Stimulated activated CD4-positive, alpha-beta T cell treated with anti-CD3 and anti-CD28 coated beads, Interleukin-4, amount 100 ng/mL, for 48 hours (primary cell): Measurements from ENCODE around the gene FBXW11.
"Not testable (repeated sequence)": the region's sequence is repeated elsewhere in the genome, so short reads cannot be mapped to it uniquely, and the experiment has no call there.

Source experiments
- DNase-seq, 2 donors: peaks; one replicate each; pipeline ENCODE4 v3.0.0-alpha.2; 2020; ENCODE audit warnings: low read depth in 2 of 2

Gene FBXW11

GRCh38 chr5:172020110-172020786 is 13.8 kb upstream of the FBXW11 start:
- not testable (repeated sequence) for DNase-seq

- no peak for DNase-seq
These were observed 8.9 kb upstream of the FBXW11 start for GRCh38 chr5:172015346-172015745.

GRCh38 chr5:172010278-172010677 is 3.8 kb upstream of the FBXW11 start:
- DNase-seq, result no peak

- DNase-seq, result no peak
These were observed 3.3 kb upstream of the FBXW11 start for GRCh38 chr5:172009536-172010270.

GRCh38 chr5:172008689-172009141 is 2.3 kb upstream of the FBXW11 start:
- DNase-seq, result no peak

- DNase-seq, result no peak
These were observed 1.6 kb upstream of the FBXW11 start for GRCh38 chr5:172008111-172008455.

GRCh38 chr5:172007175-172008110 is 1.0 kb upstream of the FBXW11 start:
- DNase-seq, result no peak

GRCh38 chr5:172005708-172006320 is 624 bp downstream of the FBXW11 start:
- peak; percentile 14 for DNase-seq

- no peak for DNase-seq
These were observed 1.6 kb downstream of the FBXW11 start for GRCh38 chr5:172004824-172005237.

GRCh38 chr5:172003746-172004145 is 2.7 kb downstream of the FBXW11 start:
- no peak for DNase-seq

- DNase-seq, result no peak
These were observed 3.5 kb downstream of the FBXW11 start for GRCh38 chr5:172002840-172003512.

- DNase-seq, result no peak
These were observed 4.1 kb downstream of the FBXW11 start for GRCh38 chr5:172002310-172002709.

- no peak for DNase-seq
These were observed 6.6 kb downstream of the FBXW11 start for GRCh38 chr5:171999877-172000276.

- DNase-seq, result no peak
These were observed 7.3 kb downstream of the FBXW11 start for GRCh38 chr5:171999100-171999499.

- no peak for DNase-seq
These were observed 9.4 kb downstream of the FBXW11 start for GRCh38 chr5:171997011-171997410.

GRCh38 chr5:171992813-171993212 is 13.6 kb downstream of the FBXW11 start:
- no peak for DNase-seq

- no peak for DNase-seq
These were observed 14.1 kb downstream of the FBXW11 start for GRCh38 chr5:171992305-171992704.

- no peak for DNase-seq
These were observed 15.8 kb downstream of the FBXW11 start for GRCh38 chr5:171990713-171991015.

- DNase-seq, result no peak
These were observed 16.3 kb downstream of the FBXW11 start for GRCh38 chr5:171989946-171990712.

- DNase-seq, result no peak
These were observed 17.2 kb downstream of the FBXW11 start for GRCh38 chr5:171989276-171989675.

- no peak for DNase-seq
These were observed 19.7 kb downstream of the FBXW11 start for GRCh38 chr5:171986772-171987171.
